ENCODE measurements around the gene CCNB1. TPM values are rescaled to one million over a fixed set of nuclear protein-coding genes. Genes with fewer than 3 reads are reported as not detected.
"Not testable (repeated sequence)": the region's sequence is repeated elsewhere in the genome, so short reads cannot be mapped to it uniquely, and the experiment has no call there.

CCNB1 gene
- polyA plus RNA-seq, 1 donor (not counting 4 experiments of a cell fraction or from before 2014, with no cell fraction given) = 126 TPM

- Histone ChIP-seq H3K9ac (ENCODE audit: control insufficient read depth, extremely low read depth, insufficient read depth, low read length) (no peak overlapping the region), H3K9me1 (ENCODE audit: control insufficient read depth, extremely low read depth, insufficient read depth, low read length) (no peaks in the 10 kb centered on the region), H3K4me2 (ENCODE audit: control insufficient read depth, extremely low read depth, insufficient read depth, low read depth, low read length) (no peak overlapping the region), H3K79me2 (ENCODE audit: control insufficient read depth, insufficient read depth, low read length) (no peaks in the 10 kb centered on the region), H3K27ac (ENCODE audit: control insufficient read depth, insufficient read depth, low read length) (no peak overlapping the region), H3K4me3 (ENCODE audit: control insufficient read depth in 2 of 3, extremely low read depth in 1 of 3, insufficient read depth in 2 of 3, low read depth in 1 of 3, low read length in 3 of 3) (no peak overlapping the region), H3K36me3 (ENCODE audit: control insufficient read depth in 2 of 2, extremely low read depth in 1 of 2, insufficient read depth in 2 of 2, low read length in 2 of 2) (peaks cover 2 to 3% of the 10 kb centered on the region in 2 experiments), H3K27me3 (ENCODE audit: control insufficient read depth, extremely low read depth, insufficient read depth, low read length) (no peaks in the 10 kb centered on the region), H3K9me3 (ENCODE audit: control insufficient read depth, low read depth, low read length) (no peaks in the 10 kb centered on the region), H3K4me1 (ENCODE audit: control insufficient read depth, extremely low read depth, insufficient read depth, low read length) (peaks cover 2% of the 10 kb centered on the region), H4K20me1 (ENCODE audit: control insufficient read depth, extremely low read depth, insufficient read depth, low read length) (no peaks in the 10 kb centered on the region), H2AFZ (ENCODE audit: control insufficient read depth, low read length) (no peak overlapping the region)
- TF ChIP-seq CTCF (optimal IDR thresholded peaks at IDR 0.05 in 1 of 3, IDR thresholded peaks at IDR 0.05 in 1 of 3, conservative IDR thresholded peaks at IDR 0.05 in 1 of 3; ENCODE audit: extremely low read depth in 1 of 3, insufficient read depth in 2 of 3, low read length in 3 of 3) (no peak), EZH2 (IDR thresholded peaks at IDR 0.05; ENCODE audit: low read length) (no peak)
- dilution Hi-C loops (cut with MboI; ENCODE audit: extremely low pct_ligation_motif_present, low sequenced_read_pairs) = no loop called here
- no peak for FAIRE-seq
- DNase-seq (ENCODE audit: low read depth, low spot score) = no peak
Observed at GRCh38 chr5:69134126-69134525, 32.8 kb upstream of the CCNB1 start.

- H4K20me1 ChIP-seq (ENCODE audit: control insufficient read depth, extremely low read depth, insufficient read depth, low read length) = no peaks in the 10 kb centered on the region
- H3K9me1 ChIP-seq (ENCODE audit: control insufficient read depth, extremely low read depth, insufficient read depth, low read length) = no peaks in the 10 kb centered on the region
- H3K79me2 ChIP-seq (ENCODE audit: control insufficient read depth, insufficient read depth, low read length) = no peaks in the 10 kb centered on the region
- H3K36me3 ChIP-seq (ENCODE audit: control insufficient read depth in 2 of 2, extremely low read depth in 1 of 2, insufficient read depth in 2 of 2, low read length in 2 of 2) = peaks cover 0 to 2% of the 10 kb centered on the region in 2 experiments
- no peak for FAIRE-seq
- H3K4me3 ChIP-seq (ENCODE audit: control insufficient read depth in 2 of 3, extremely low read depth in 1 of 3, insufficient read depth in 2 of 3, low read depth in 1 of 3, low read length in 3 of 3) = no peak overlapping the region
- H3K9ac ChIP-seq (ENCODE audit: control insufficient read depth, extremely low read depth, insufficient read depth, low read length) = no peak overlapping the region
- DNase-seq (ENCODE audit: low read depth, low spot score) = no peak
- no peak for TF ChIP-seq CTCF (optimal IDR thresholded peaks at IDR 0.05 in 1 of 3, IDR thresholded peaks at IDR 0.05 in 1 of 3, conservative IDR thresholded peaks at IDR 0.05 in 1 of 3; ENCODE audit: extremely low read depth in 1 of 3, insufficient read depth in 2 of 3, low read length in 3 of 3)
- no peak for TF ChIP-seq EZH2 (IDR thresholded peaks at IDR 0.05; ENCODE audit: low read length)
- dilution Hi-C loops (cut with MboI; ENCODE audit: extremely low pct_ligation_motif_present, low sequenced_read_pairs) = no loop called here
- no peak overlapping the region for H3K4me2 ChIP-seq (ENCODE audit: control insufficient read depth, extremely low read depth, insufficient read depth, low read depth, low read length)
- no peaks in the 10 kb centered on the region for H3K4me1 ChIP-seq (ENCODE audit: control insufficient read depth, extremely low read depth, insufficient read depth, low read length)
- no peaks in the 10 kb centered on the region for H3K27me3 ChIP-seq (ENCODE audit: control insufficient read depth, extremely low read depth, insufficient read depth, low read length)
- H3K9me3 ChIP-seq (ENCODE audit: control insufficient read depth, low read depth, low read length) = no peaks in the 10 kb centered on the region
- H3K27ac ChIP-seq (ENCODE audit: control insufficient read depth, insufficient read depth, low read length) = no peak overlapping the region
- no peak overlapping the region for H2AFZ ChIP-seq (ENCODE audit: control insufficient read depth, low read length)
Observed at GRCh38 chr5:69136293-69136692, 30.7 kb upstream of the CCNB1 start.

- H3K27me3 ChIP-seq (ENCODE audit: control insufficient read depth, extremely low read depth, insufficient read depth, low read length); dilution Hi-C loops (cut with MboI; ENCODE audit: extremely low pct_ligation_motif_present, low sequenced_read_pairs); FAIRE-seq; H4K20me1 ChIP-seq (ENCODE audit: control insufficient read depth, extremely low read depth, insufficient read depth, low read length); H3K9me1 ChIP-seq (ENCODE audit: control insufficient read depth, extremely low read depth, insufficient read depth, low read length); H2AFZ ChIP-seq (ENCODE audit: control insufficient read depth, low read length); H3K4me2 ChIP-seq (ENCODE audit: control insufficient read depth, extremely low read depth, insufficient read depth, low read depth, low read length); H3K36me3 ChIP-seq (ENCODE audit: control insufficient read depth in 2 of 2, extremely low read depth in 1 of 2, insufficient read depth in 2 of 2, low read length in 2 of 2); H3K27ac ChIP-seq (ENCODE audit: control insufficient read depth, insufficient read depth, low read length); H3K9ac ChIP-seq (ENCODE audit: control insufficient read depth, extremely low read depth, insufficient read depth, low read length); DNase-seq (ENCODE audit: low read depth, low spot score); H3K4me3 ChIP-seq (ENCODE audit: control insufficient read depth in 2 of 3, extremely low read depth in 1 of 3, insufficient read depth in 2 of 3, low read depth in 1 of 3, low read length in 3 of 3); H3K79me2 ChIP-seq (ENCODE audit: control insufficient read depth, insufficient read depth, low read length); H3K9me3 ChIP-seq (ENCODE audit: control insufficient read depth, low read depth, low read length); H3K4me1 ChIP-seq (ENCODE audit: control insufficient read depth, extremely low read depth, insufficient read depth, low read length): not testable (repeated sequence)
Observed at GRCh38 chr5:69137208-69137607, 29.7 kb upstream of the CCNB1 start.

Measured in keratinocyte (primary cell).